Endothelial cell of umbilical vein (primary cell): ENCODE measurements around the gene MAP1LC3B2. TPM values are rescaled to one million over a fixed set of nuclear protein-coding genes. Genes with fewer than 3 reads are reported as not detected.

ENCODE experiments used
- BruUV-seq: library from RNA; stranded (reverse); fragments of 400-500 nt; replicated peaks from 2 replicates; lab custom pipeline; 2021; lab: Mats Ljungman, UMichigan
- CTCF ChIA-PET: fragments of 300-600, 350-600 bp; sonication (Branson Sonifier 250); formaldehyde crosslinking; loops from one replicate; lab custom pipeline; 2021; ENCODE audit warnings: antibody characterized with exemption, inconsistent platforms; lab: Charles Lee
- POLR2A ChIA-PET: fragments of 300-600, 350-600 bp; sonication (Branson Sonifier 250); formaldehyde crosslinking; loops from one replicate; lab custom pipeline; 2021; ENCODE audit warnings: antibody characterized with exemption, inconsistent platforms; lab: Charles Lee
- DNase-seq: peaks from one replicate; pipeline ENCODE4 v3.0.0-alpha.2; 2011; ENCODE audit warnings: low read depth, low spot score
- FAIRE-seq: peaks from 2 replicates; lab custom pipeline; 2011; peaks lifted over from hg19 to GRCh38; lab: Jason Lieb, UNC
- H2AFZ ChIP-seq: 2 replicates; pipeline ENCODE4 v1.6.0; 2012; ENCODE audit warnings: low read depth, low read length, control low read depth, inconsistent platforms
- H3K27ac ChIP-seq: 2 replicates; pipeline ENCODE4 v1.5.1; 2011; ENCODE audit warnings: low read depth, mild to moderate bottlenecking, control low read depth, low read length, moderate library complexity; ENCODE audit not compliant: insufficient read depth
- H3K27me3 ChIP-seq, 2 experiments: 2 replicates each; pipeline versions ENCODE4 v1.6.0 to v1.6.1; 2011; ENCODE audit warnings: low read length in 2 of 2, mixed read lengths in 1 of 2; ENCODE audit not compliant: control insufficient read depth in 2 of 2, insufficient read depth in 2 of 2
- H3K36me3 ChIP-seq, 2 experiments: 2 replicates in 1 of 2; 3 replicates in 1 of 2; pipeline ENCODE4 v1.5.1; 2011; ENCODE audit warnings: low read length in 2 of 2, mild to moderate bottlenecking in 1 of 2, moderate library complexity in 1 of 2; ENCODE audit not compliant: control insufficient read depth in 2 of 2, insufficient read depth in 2 of 2; ENCODE audit errors: extremely low read depth in 1 of 2
- H3K4me1 ChIP-seq: 3 replicates; pipeline ENCODE4 v1.5.1; 2011; ENCODE audit warnings: mild to moderate bottlenecking, low read length; ENCODE audit not compliant: control insufficient read depth, insufficient read depth; ENCODE audit errors: extremely low read depth
- H3K4me2 ChIP-seq: 2 replicates; pipeline ENCODE4 v1.6.1; 2011; ENCODE audit warnings: low read length, control low read depth, mixed read lengths; ENCODE audit not compliant: insufficient read depth
- H3K4me3 ChIP-seq, 3 experiments: fragments of 200-600 bp in 1 of 3; sonication (generic), shearing (Covaris generic) in 1 of 3; replicated peaks in 1 of 3; 2 replicates each; pipeline ENCODE4 v1.5.1; 2011 to 2016; ENCODE audit warnings: control low read depth in 3 of 3, low read length in 3 of 3, mild to moderate bottlenecking in 2 of 3, inconsistent platforms in 1 of 3, low read depth in 1 of 3, moderate library complexity in 1 of 3; ENCODE audit not compliant: insufficient read depth in 1 of 3
- H3K79me2 ChIP-seq: 2 replicates; pipeline ENCODE4 v1.6.0; 2012; ENCODE audit warnings: low read length, inconsistent platforms; ENCODE audit not compliant: control insufficient read depth, insufficient read depth
- H3K9ac ChIP-seq: replicated peaks from 2 replicates; pipeline ENCODE3; 2011; ENCODE audit warnings: low read length, control low read depth; ENCODE audit not compliant: insufficient read depth; ENCODE audit errors: extremely low read depth
- H3K9me1 ChIP-seq: replicated peaks from 3 replicates; pipeline ENCODE4 v1.6.0; 2011; ENCODE audit warnings: mild to moderate bottlenecking, low read length; ENCODE audit not compliant: control insufficient read depth, insufficient read depth; ENCODE audit errors: extremely low read depth
- H3K9me3 ChIP-seq: replicated peaks from 2 replicates; pipeline ENCODE4 v1.5.1; 2012; ENCODE audit warnings: low read length, inconsistent platforms; ENCODE audit not compliant: control insufficient read depth, insufficient read depth
- H4K20me1 ChIP-seq: replicated peaks from 2 replicates; pipeline ENCODE3; 2011; ENCODE audit warnings: mild to moderate bottlenecking, low read length; ENCODE audit not compliant: control insufficient read depth, insufficient read depth; ENCODE audit errors: extremely low read depth
- FOS ChIP-seq: IDR thresholded peaks from 2 replicates; pipeline ENCODE4 v1.6.1; 2011; ENCODE audit warnings: mild to moderate bottlenecking, low read length, moderate library complexity, borderline replicate concordance; ENCODE audit not compliant: insufficient read depth
- GATA2 ChIP-seq: IDR thresholded peaks from 2 replicates; pipeline ENCODE4 v1.7.0; 2011; ENCODE audit warnings: low read depth, mild to moderate bottlenecking, moderate library complexity, mixed read lengths, low read length; ENCODE audit not compliant: insufficient read length, insufficient read depth
- JUN ChIP-seq: IDR thresholded peaks from 2 replicates; pipeline ENCODE4 v1.6.1; 2011; ENCODE audit warnings: borderline replicate concordance, low read depth; ENCODE audit not compliant: insufficient read length, insufficient read depth
- MYC ChIP-seq: IDR thresholded peaks from one replicate; pipeline ENCODE4 v1.6.1; 2011; ENCODE audit warnings: mild to moderate bottlenecking, low read depth, low read length
- POLR2A ChIP-seq: IDR thresholded peaks from 2 replicates; pipeline ENCODE4 v1.6.1; 2012; ENCODE audit warnings: low read depth, mild to moderate bottlenecking, control low read depth, low read length
- POLR2AphosphoS5 ChIP-seq: IDR thresholded peaks from 2 replicates; pipeline ENCODE4 v1.6.1; 2012; ENCODE audit warnings: low read depth, mild to moderate bottlenecking, control low read depth, low read length, moderate library complexity; ENCODE audit not compliant: insufficient read depth
- dilution Hi-C: fragments of 300-500 bp; cut with MboI; formaldehyde crosslinking; loops from one replicate; pipeline ENCODE4 v1.15.0; 2019; ENCODE audit warnings: low sequenced_read_pairs; ENCODE audit not compliant: extremely low pct_ligation_motif_present
- intact Hi-C: fragments of 100-400 bp; cut with micrococcal nuclease; formaldehyde crosslinking; loops from one replicate; pipeline ENCODE4 v1.10.0; 2022
- polyA plus RNA-seq, 4 experiments: library from polyadenylated mRNA; depleted of rRNA in 3 of 4; stranded (reverse) in 3 of 4; unstranded in 1 of 4; fragments of >200 nt; gene quantifications; 2 replicates each; pipeline versions ENCODE4 v1.2.1 to v1.2.3, GENCODE V29; 2011 to 2012; ENCODE audit warnings: missing spikeins in 1 of 4
- total RNA-seq: library from RNA; stranded (reverse); gene quantifications from 2 replicates; pipeline ENCODE4 v1.2.3, GENCODE V29; 2021
- TF ChIP-seq, protein P1 (sequence below), 2 donors: IDR thresholded peaks; 1 replicate in 1 of 2; 2 replicates in 1 of 2; pipeline ENCODE4 v1.5.1; 2011; ENCODE audit warnings: low read length in 2 of 2, mild to moderate bottlenecking in 2 of 2, moderate library complexity in 2 of 2, control low read depth in 1 of 2, inconsistent platforms in 1 of 2, low read depth in 1 of 2; ENCODE audit not compliant: insufficient read depth in 1 of 2; ENCODE audit errors: extremely low read depth in 1 of 2
- TF ChIP-seq, protein P2 (sequence below): IDR thresholded peaks from 2 replicates; pipeline ENCODE4 v1.6.1; 2011; ENCODE audit not compliant: insufficient read depth, insufficient read length

MAP1LC3B2 gene
- total and polyA plus RNA-seq, 2 donors (not counting 3 experiments of a cell fraction or from before 2014, with no cell fraction given): 0.32 to 4.1 TPM

DNA sequence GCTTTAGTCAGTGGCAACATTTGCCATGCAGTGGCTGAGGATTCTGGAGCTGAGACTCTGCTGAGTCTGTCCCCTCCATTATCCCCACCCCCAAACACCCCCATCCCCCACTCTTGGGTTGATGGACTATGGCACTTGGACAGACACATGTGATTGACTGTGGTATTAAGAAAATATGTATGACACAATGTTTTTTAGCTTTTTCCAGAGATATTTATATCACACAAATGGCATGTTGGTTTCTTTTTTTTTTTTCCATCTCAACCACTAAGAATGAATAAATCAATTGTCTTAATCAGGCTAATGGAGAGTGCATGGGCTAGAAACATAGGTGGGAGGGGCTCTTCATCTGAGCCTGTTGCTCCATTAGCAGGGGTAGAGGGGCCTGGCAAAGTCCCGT lies 30.7 kb upstream of the MAP1LC3B2 start:
- dilution Hi-C loops (no loop called here), intact Hi-C loops (loop anchor here (1.0 to 5.0 kb wide), 2 partner anchors 72 to 386 kb away; no protein-coding TSS in a partner anchor)
- TF ChIP-seq POLR2A (no peak), MYC (no peak), POLR2AphosphoS5 (no peak)
- TF ChIP-seq, protein P1, sequence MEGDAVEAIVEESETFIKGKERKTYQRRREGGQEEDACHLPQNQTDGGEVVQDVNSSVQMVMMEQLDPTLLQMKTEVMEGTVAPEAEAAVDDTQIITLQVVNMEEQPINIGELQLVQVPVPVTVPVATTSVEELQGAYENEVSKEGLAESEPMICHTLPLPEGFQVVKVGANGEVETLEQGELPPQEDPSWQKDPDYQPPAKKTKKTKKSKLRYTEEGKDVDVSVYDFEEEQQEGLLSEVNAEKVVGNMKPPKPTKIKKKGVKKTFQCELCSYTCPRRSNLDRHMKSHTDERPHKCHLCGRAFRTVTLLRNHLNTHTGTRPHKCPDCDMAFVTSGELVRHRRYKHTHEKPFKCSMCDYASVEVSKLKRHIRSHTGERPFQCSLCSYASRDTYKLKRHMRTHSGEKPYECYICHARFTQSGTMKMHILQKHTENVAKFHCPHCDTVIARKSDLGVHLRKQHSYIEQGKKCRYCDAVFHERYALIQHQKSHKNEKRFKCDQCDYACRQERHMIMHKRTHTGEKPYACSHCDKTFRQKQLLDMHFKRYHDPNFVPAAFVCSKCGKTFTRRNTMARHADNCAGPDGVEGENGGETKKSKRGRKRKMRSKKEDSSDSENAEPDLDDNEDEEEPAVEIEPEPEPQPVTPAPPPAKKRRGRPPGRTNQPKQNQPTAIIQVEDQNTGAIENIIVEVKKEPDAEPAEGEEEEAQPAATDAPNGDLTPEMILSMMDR (IDR thresholded peaks at IDR 0.05; ENCODE audit: extremely low read depth in 1 of 2, insufficient read depth in 1 of 2, low read depth in 1 of 2, low read length in 2 of 2): no peak
- BruUV-seq: no TSS peak
- H4K20me1 ChIP-seq: no peaks in the 10 kb centered on the region
- no peak overlapping the region for H3K9ac ChIP-seq
- H3K79me2 ChIP-seq: no peaks in the 10 kb centered on the region
- peaks cover 25% of the 10 kb centered on the region for H3K4me1 ChIP-seq
- POLR2A ChIA-PET: interaction anchor here (0.6 kb wide), 1 partner anchor 70 kb away, joined by 3 read pairs; no protein-coding TSS in a partner anchor
- H3K4me2 ChIP-seq: no peak overlapping the region
- peak overlapping the region; percentile 31 for H3K27ac ChIP-seq
- no peaks in the 10 kb centered on the region for H3K9me3 ChIP-seq
- H3K36me3 ChIP-seq: no peaks in the 10 kb centered on the region
- H3K4me3 ChIP-seq: no peak overlapping the region
- CTCF ChIA-PET: no interaction called here
- no peak for FAIRE-seq
- H2AFZ ChIP-seq: no peak overlapping the region
- H3K9me1 ChIP-seq: no peaks in the 10 kb centered on the region
- H3K27me3 ChIP-seq: no peaks in the 10 kb centered on the region
- DNase-seq: no peak

DNA sequence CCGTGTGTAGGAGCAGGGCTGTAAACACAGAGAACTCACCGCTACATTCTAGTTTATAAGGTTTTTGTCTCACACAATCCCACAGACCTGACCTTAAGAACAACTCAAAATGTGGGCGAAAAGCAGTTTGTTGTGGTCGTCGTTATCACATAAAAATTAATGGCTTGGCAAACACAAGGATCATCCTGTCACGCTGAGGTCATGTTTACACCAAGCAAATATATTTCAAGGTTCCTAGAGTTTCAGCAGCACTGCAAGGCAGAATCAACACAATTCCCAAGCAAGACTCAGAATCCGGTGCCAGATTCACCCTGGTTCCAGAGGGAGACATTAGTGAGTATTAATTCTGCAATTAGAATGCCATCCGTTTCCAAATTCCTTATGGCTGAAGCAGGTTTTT lies 30.1 kb upstream of the MAP1LC3B2 start:
- Histone ChIP-seq H3K9me3 (no peaks in the 10 kb centered on the region), H3K27ac (no peak overlapping the region), H3K27me3 (no peaks in the 10 kb centered on the region), H3K79me2 (no peaks in the 10 kb centered on the region), H2AFZ (no peak overlapping the region), H3K4me3 (no peak overlapping the region), H3K36me3 (no peaks in the 10 kb centered on the region), H3K9me1 (no peaks in the 10 kb centered on the region), H4K20me1 (no peaks in the 10 kb centered on the region), H3K9ac (no peak overlapping the region), H3K4me1 (peaks cover 26% of the 10 kb centered on the region), H3K4me2 (no peak overlapping the region)
- no peak for DNase-seq
- FAIRE-seq: no peak
- TF ChIP-seq POLR2AphosphoS5 (no peak), JUN (no peak), GATA2 (no peak), POLR2A (no peak), MYC (no peak), FOS (no peak)
- TF ChIP-seq, protein P2, sequence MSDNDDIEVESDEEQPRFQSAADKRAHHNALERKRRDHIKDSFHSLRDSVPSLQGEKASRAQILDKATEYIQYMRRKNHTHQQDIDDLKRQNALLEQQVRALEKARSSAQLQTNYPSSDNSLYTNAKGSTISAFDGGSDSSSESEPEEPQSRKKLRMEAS: no peak
- TF ChIP-seq, protein P1 (IDR thresholded peaks at IDR 0.05; ENCODE audit: extremely low read depth in 1 of 2, insufficient read depth in 1 of 2, low read depth in 1 of 2, low read length in 2 of 2): no peak
- no TSS peak for BruUV-seq
- intact Hi-C loops: loop anchor here (5.0 kb wide), 1 partner anchor 387 kb away; no protein-coding TSS in a partner anchor
- POLR2A ChIA-PET: interaction anchor here (0.6 kb wide), 1 partner anchor 70 kb away, joined by 3 read pairs; no protein-coding TSS in a partner anchor
- dilution Hi-C loops: no loop called here
- CTCF ChIA-PET: no interaction called here
